ENCODE results near the gene LRRN2. TPM values are rescaled to one million over a fixed set of nuclear protein-coding genes. Genes with fewer than 3 reads are reported as not detected.

LRRN2 gene
- total and polyA plus RNA-seq, 9 donors, result 0.23 to 9.7 (median 3.7) TPM

- TF ChIP-seq POLR2A (IDR thresholded peaks at IDR 0.05) (no peak), EP300 (IDR thresholded peaks at IDR 0.05) (no peak)
- TF ChIP-seq, protein P1, sequence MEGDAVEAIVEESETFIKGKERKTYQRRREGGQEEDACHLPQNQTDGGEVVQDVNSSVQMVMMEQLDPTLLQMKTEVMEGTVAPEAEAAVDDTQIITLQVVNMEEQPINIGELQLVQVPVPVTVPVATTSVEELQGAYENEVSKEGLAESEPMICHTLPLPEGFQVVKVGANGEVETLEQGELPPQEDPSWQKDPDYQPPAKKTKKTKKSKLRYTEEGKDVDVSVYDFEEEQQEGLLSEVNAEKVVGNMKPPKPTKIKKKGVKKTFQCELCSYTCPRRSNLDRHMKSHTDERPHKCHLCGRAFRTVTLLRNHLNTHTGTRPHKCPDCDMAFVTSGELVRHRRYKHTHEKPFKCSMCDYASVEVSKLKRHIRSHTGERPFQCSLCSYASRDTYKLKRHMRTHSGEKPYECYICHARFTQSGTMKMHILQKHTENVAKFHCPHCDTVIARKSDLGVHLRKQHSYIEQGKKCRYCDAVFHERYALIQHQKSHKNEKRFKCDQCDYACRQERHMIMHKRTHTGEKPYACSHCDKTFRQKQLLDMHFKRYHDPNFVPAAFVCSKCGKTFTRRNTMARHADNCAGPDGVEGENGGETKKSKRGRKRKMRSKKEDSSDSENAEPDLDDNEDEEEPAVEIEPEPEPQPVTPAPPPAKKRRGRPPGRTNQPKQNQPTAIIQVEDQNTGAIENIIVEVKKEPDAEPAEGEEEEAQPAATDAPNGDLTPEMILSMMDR (IDR thresholded peaks at IDR 0.05), result no peak
- Histone ChIP-seq H3K4me3 (no peak overlapping the region), H3K27me3 (no peaks in the 10 kb centered on the region), H3K36me3 (no peaks in the 10 kb centered on the region), H3K27ac (no peak overlapping the region), H3K4me1 (ENCODE audit: insufficient read depth) (no peaks in the 10 kb centered on the region), H3K9me3 (no peaks in the 10 kb centered on the region)
- intact Hi-C loops (cut with DNase I), result no loop called here
- no peak for DNase-seq
- 94 to 98% (median 95%) methylated on average over 4 of the region's 4 CpGs for WGBS, 3 donors
Observed at GRCh38 chr1:204613636-204614035, 71.9 kb downstream of the LRRN2 start.

DNA sequence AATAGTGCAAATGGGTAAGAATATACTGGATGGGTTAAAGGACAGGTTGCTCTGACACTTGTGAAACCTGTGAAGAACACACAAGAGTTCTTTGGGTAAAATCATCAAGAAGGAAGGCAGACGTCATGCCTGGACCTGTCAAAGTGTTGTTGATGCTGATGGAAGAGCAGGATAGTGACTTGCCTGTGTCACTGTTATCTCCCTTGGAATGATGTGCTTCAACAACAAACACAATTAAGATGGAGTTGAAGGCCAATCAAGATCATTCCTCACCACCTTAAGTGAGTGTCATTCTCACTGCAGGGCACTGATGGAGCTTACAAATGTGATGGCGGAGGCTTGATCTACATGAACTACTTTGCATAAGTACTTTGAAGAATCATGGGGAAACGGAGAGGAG, 73.2 kb downstream of the LRRN2 start:
- Histone ChIP-seq H3K36me3 (no peaks in the 10 kb centered on the region), H3K27ac (no peak overlapping the region), H3K4me1 (ENCODE audit: insufficient read depth) (no peaks in the 10 kb centered on the region), H3K4me3 (no peak overlapping the region), H3K9me3 (no peaks in the 10 kb centered on the region), H3K27me3 (no peaks in the 10 kb centered on the region)
- intact Hi-C loops (cut with DNase I), result no loop called here
- DNase-seq, result no peak
- WGBS, 3 donors, result 92 to 94% (median 94%) methylated on average over 3 of the region's 3 CpGs
- TF ChIP-seq EP300 (IDR thresholded peaks at IDR 0.05), result no peak
- no peak for TF ChIP-seq POLR2A (IDR thresholded peaks at IDR 0.05)
- TF ChIP-seq, protein P1 (IDR thresholded peaks at IDR 0.05), result no peak

GRCh38 chr1:204611036-204611435, 74.5 kb downstream of the LRRN2 start:
- intact Hi-C loops (cut with DNase I), result no loop called here

GRCh38 chr1:204607910-204608309, 77.6 kb downstream of the LRRN2 start:
- WGBS, 3 donors, result 84 to 86% (median 85%) methylated on average over 6 of the region's 6 CpGs
- no peaks in the 10 kb centered on the region for H3K9me3 ChIP-seq
- TF ChIP-seq POLR2A (IDR thresholded peaks at IDR 0.05) (no peak), EP300 (IDR thresholded peaks at IDR 0.05) (no peak)
- TF ChIP-seq, protein P1 (IDR thresholded peaks at IDR 0.05), result no peak
- no peaks in the 10 kb centered on the region for H3K36me3 ChIP-seq
- H3K4me1 ChIP-seq (ENCODE audit: insufficient read depth), result no peaks in the 10 kb centered on the region
- H3K27ac ChIP-seq, result no peak overlapping the region
- intact Hi-C loops (cut with DNase I), result no loop called here
- H3K4me3 ChIP-seq, result no peak overlapping the region
- no peaks in the 10 kb centered on the region for H3K27me3 ChIP-seq
- DNase-seq, result no peak

More at GRCh38 chr1:204611036-204611435, 74.5 kb downstream of the LRRN2 start:
- Histone ChIP-seq H3K4me1 (ENCODE audit: insufficient read depth) (no peaks in the 10 kb centered on the region), H3K4me3 (no peak overlapping the region), H3K27ac (no peak overlapping the region), H3K27me3 (no peaks in the 10 kb centered on the region), H3K36me3 (no peaks in the 10 kb centered on the region), H3K9me3 (no peaks in the 10 kb centered on the region)
- no peak for TF ChIP-seq EP300 (IDR thresholded peaks at IDR 0.05)
- WGBS, 3 donors, result 79 to 82% (median 80%) methylated on average over 3 of the region's 3 CpGs
- no peak for DNase-seq

DNA sequence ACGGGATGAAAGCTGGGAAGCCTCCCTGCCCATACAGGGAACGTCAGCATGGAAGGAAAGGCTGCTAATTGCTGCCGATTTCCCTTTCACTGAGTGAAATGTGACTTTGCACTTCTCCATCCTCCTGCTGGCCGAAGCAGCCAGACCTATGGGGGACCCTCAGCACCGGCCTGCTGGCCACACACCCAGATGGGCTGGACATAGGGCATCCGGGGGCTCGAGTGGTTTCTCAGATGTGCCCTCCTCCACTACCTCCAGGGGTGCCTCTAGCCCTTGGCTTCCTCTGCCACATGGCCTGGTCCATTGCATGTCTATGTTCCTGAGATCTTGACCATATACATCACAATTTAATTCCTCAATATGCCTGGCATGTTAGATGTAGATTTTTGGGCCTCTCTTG, 79.7 kb downstream of the LRRN2 start:
- no peaks in the 10 kb centered on the region for H3K27me3 ChIP-seq
- H3K4me3 ChIP-seq, result no peak overlapping the region
- H3K4me1 ChIP-seq (ENCODE audit: insufficient read depth), result no peaks in the 10 kb centered on the region
- DNase-seq, result no peak
- H3K36me3 ChIP-seq, result no peaks in the 10 kb centered on the region
- H3K27ac ChIP-seq, result no peak overlapping the region
- TF ChIP-seq EP300 (IDR thresholded peaks at IDR 0.05) (no peak), POLR2A (IDR thresholded peaks at IDR 0.05) (no peak)
- TF ChIP-seq, protein P1 (IDR thresholded peaks at IDR 0.05), result no peak
- no peaks in the 10 kb centered on the region for H3K9me3 ChIP-seq
- intact Hi-C loops (cut with DNase I), result no loop called here
- WGBS, 3 donors, result 69 to 74% (median 72%) methylated on average over 7 of the region's 7 CpGs
